Endothelial cell of umbilical vein (primary cell): ENCODE data around the gene RAPGEF6. TPM values are rescaled to one million over a fixed set of nuclear protein-coding genes. Genes with fewer than 3 reads are reported as not detected.

ENCODE experiments used
- BruUV-seq: library from RNA; stranded (reverse); fragments of 400-500 nt; replicated peaks from 2 replicates; lab custom pipeline; 2021; lab: Mats Ljungman, UMichigan
- CTCF ChIA-PET: fragments of 300-600, 350-600 bp; sonication (Branson Sonifier 250); formaldehyde crosslinking; loops from one replicate; lab custom pipeline; 2021; ENCODE audit warnings: antibody characterized with exemption, inconsistent platforms; lab: Charles Lee
- POLR2A ChIA-PET: fragments of 300-600, 350-600 bp; sonication (Branson Sonifier 250); formaldehyde crosslinking; loops from one replicate; lab custom pipeline; 2021; ENCODE audit warnings: antibody characterized with exemption, inconsistent platforms; lab: Charles Lee
- DNase-seq: peaks from one replicate; pipeline ENCODE4 v3.0.0-alpha.2; 2011; ENCODE audit warnings: low read depth, low spot score
- FAIRE-seq: peaks from 2 replicates; lab custom pipeline; 2011; peaks lifted over from hg19 to GRCh38; lab: Jason Lieb, UNC
- H2AFZ ChIP-seq: 2 replicates; pipeline ENCODE4 v1.6.0; 2012; ENCODE audit warnings: low read depth, low read length, control low read depth, inconsistent platforms
- H3K27ac ChIP-seq: 2 replicates; pipeline ENCODE4 v1.5.1; 2011; ENCODE audit warnings: low read depth, mild to moderate bottlenecking, control low read depth, low read length, moderate library complexity; ENCODE audit not compliant: insufficient read depth
- H3K27me3 ChIP-seq, 2 experiments: 2 replicates each; pipeline versions ENCODE4 v1.6.0 to v1.6.1; 2011; ENCODE audit warnings: low read length in 2 of 2, mixed read lengths in 1 of 2; ENCODE audit not compliant: control insufficient read depth in 2 of 2, insufficient read depth in 2 of 2
- H3K36me3 ChIP-seq, 2 experiments: 2 replicates in 1 of 2; 3 replicates in 1 of 2; pipeline ENCODE4 v1.5.1; 2011; ENCODE audit warnings: low read length in 2 of 2, mild to moderate bottlenecking in 1 of 2, moderate library complexity in 1 of 2; ENCODE audit not compliant: control insufficient read depth in 2 of 2, insufficient read depth in 2 of 2; ENCODE audit errors: extremely low read depth in 1 of 2
- H3K4me1 ChIP-seq: 3 replicates; pipeline ENCODE4 v1.5.1; 2011; ENCODE audit warnings: mild to moderate bottlenecking, low read length; ENCODE audit not compliant: control insufficient read depth, insufficient read depth; ENCODE audit errors: extremely low read depth
- H3K4me2 ChIP-seq: 2 replicates; pipeline ENCODE4 v1.6.1; 2011; ENCODE audit warnings: low read length, control low read depth, mixed read lengths; ENCODE audit not compliant: insufficient read depth
- H3K4me3 ChIP-seq, 3 experiments: fragments of 200-600 bp in 1 of 3; sonication (generic), shearing (Covaris generic) in 1 of 3; replicated peaks in 1 of 3; 2 replicates each; pipeline ENCODE4 v1.5.1; 2011 to 2016; ENCODE audit warnings: control low read depth in 3 of 3, low read length in 3 of 3, mild to moderate bottlenecking in 2 of 3, inconsistent platforms in 1 of 3, low read depth in 1 of 3, moderate library complexity in 1 of 3; ENCODE audit not compliant: insufficient read depth in 1 of 3
- H3K79me2 ChIP-seq: 2 replicates; pipeline ENCODE4 v1.6.0; 2012; ENCODE audit warnings: low read length, inconsistent platforms; ENCODE audit not compliant: control insufficient read depth, insufficient read depth
- H3K9ac ChIP-seq: replicated peaks from 2 replicates; pipeline ENCODE3; 2011; ENCODE audit warnings: low read length, control low read depth; ENCODE audit not compliant: insufficient read depth; ENCODE audit errors: extremely low read depth
- H3K9me1 ChIP-seq: replicated peaks from 3 replicates; pipeline ENCODE4 v1.6.0; 2011; ENCODE audit warnings: mild to moderate bottlenecking, low read length; ENCODE audit not compliant: control insufficient read depth, insufficient read depth; ENCODE audit errors: extremely low read depth
- H3K9me3 ChIP-seq: replicated peaks from 2 replicates; pipeline ENCODE4 v1.5.1; 2012; ENCODE audit warnings: low read length, inconsistent platforms; ENCODE audit not compliant: control insufficient read depth, insufficient read depth
- H4K20me1 ChIP-seq: replicated peaks from 2 replicates; pipeline ENCODE3; 2011; ENCODE audit warnings: mild to moderate bottlenecking, low read length; ENCODE audit not compliant: control insufficient read depth, insufficient read depth; ENCODE audit errors: extremely low read depth
- CTCF ChIP-seq, 2 donors: IDR thresholded peaks; 1 replicate in 1 of 2; 2 replicates in 1 of 2; pipeline ENCODE4 v1.5.1; 2011; ENCODE audit warnings: low read length in 2 of 2, mild to moderate bottlenecking in 2 of 2, moderate library complexity in 2 of 2, control low read depth in 1 of 2, inconsistent platforms in 1 of 2, low read depth in 1 of 2; ENCODE audit not compliant: insufficient read depth in 1 of 2; ENCODE audit errors: extremely low read depth in 1 of 2
- EZH2 ChIP-seq: IDR thresholded peaks from 2 replicates; pipeline ENCODE4 v1.6.1; 2012; ENCODE audit warnings: borderline replicate concordance, low read depth, mild to moderate bottlenecking, moderate library complexity, low read length, inconsistent platforms; ENCODE audit not compliant: severe bottlenecking
- FOS ChIP-seq: IDR thresholded peaks from 2 replicates; pipeline ENCODE4 v1.6.1; 2011; ENCODE audit warnings: mild to moderate bottlenecking, low read length, moderate library complexity, borderline replicate concordance; ENCODE audit not compliant: insufficient read depth
- GATA2 ChIP-seq: IDR thresholded peaks from 2 replicates; pipeline ENCODE4 v1.7.0; 2011; ENCODE audit warnings: low read depth, mild to moderate bottlenecking, moderate library complexity, mixed read lengths, low read length; ENCODE audit not compliant: insufficient read length, insufficient read depth
- JUN ChIP-seq: IDR thresholded peaks from 2 replicates; pipeline ENCODE4 v1.6.1; 2011; ENCODE audit warnings: borderline replicate concordance, low read depth; ENCODE audit not compliant: insufficient read length, insufficient read depth
- MYC ChIP-seq: IDR thresholded peaks from one replicate; pipeline ENCODE4 v1.6.1; 2011; ENCODE audit warnings: mild to moderate bottlenecking, low read depth, low read length
- POLR2A ChIP-seq: IDR thresholded peaks from 2 replicates; pipeline ENCODE4 v1.6.1; 2012; ENCODE audit warnings: low read depth, mild to moderate bottlenecking, control low read depth, low read length
- POLR2AphosphoS5 ChIP-seq: IDR thresholded peaks from 2 replicates; pipeline ENCODE4 v1.6.1; 2012; ENCODE audit warnings: low read depth, mild to moderate bottlenecking, control low read depth, low read length, moderate library complexity; ENCODE audit not compliant: insufficient read depth
- dilution Hi-C: fragments of 300-500 bp; cut with MboI; formaldehyde crosslinking; loops from one replicate; pipeline ENCODE4 v1.15.0; 2019; ENCODE audit warnings: low sequenced_read_pairs; ENCODE audit not compliant: extremely low pct_ligation_motif_present
- intact Hi-C: fragments of 100-400 bp; cut with micrococcal nuclease; formaldehyde crosslinking; loops from one replicate; pipeline ENCODE4 v1.10.0; 2022
- polyA plus RNA-seq, 4 experiments: library from polyadenylated mRNA; depleted of rRNA in 3 of 4; stranded (reverse) in 3 of 4; unstranded in 1 of 4; fragments of >200 nt; gene quantifications; 2 replicates each; pipeline versions ENCODE4 v1.2.1 to v1.2.3, GENCODE V29; 2011 to 2012; ENCODE audit warnings: missing spikeins in 1 of 4
- total RNA-seq: library from RNA; stranded (reverse); gene quantifications from 2 replicates; pipeline ENCODE4 v1.2.3, GENCODE V29; 2021
- TF ChIP-seq, protein P1 (sequence below): IDR thresholded peaks from 2 replicates; pipeline ENCODE4 v1.6.1; 2011; ENCODE audit not compliant: insufficient read depth, insufficient read length

RAPGEF6 gene
- total and polyA plus RNA-seq, 2 donors (not counting 3 experiments of a cell fraction or from before 2014, with no cell fraction given): 3.5 to 17.5 TPM

- intact Hi-C loops: no loop called here
- POLR2A ChIA-PET: no interaction called here
- FAIRE-seq: no peak
These were observed 106.3 kb downstream of the RAPGEF6 start for GRCh38 chr5:131528682-131529081.

More at GRCh38 chr5:131528682-131529081, 106.3 kb downstream of the RAPGEF6 start:
- no peak for DNase-seq
- Histone ChIP-seq H3K27ac (no peak overlapping the region), H3K4me1 (peaks cover 22% of the 10 kb centered on the region), H3K9ac (no peak overlapping the region), H3K9me1 (no peaks in the 10 kb centered on the region), H3K4me2 (no peak overlapping the region), H2AFZ (no peak overlapping the region), H3K4me3 (no peak overlapping the region), H3K36me3 (no peaks in the 10 kb centered on the region), H3K79me2 (no peaks in the 10 kb centered on the region), H4K20me1 (no peaks in the 10 kb centered on the region), H3K9me3 (no peaks in the 10 kb centered on the region), H3K27me3 (no peaks in the 10 kb centered on the region)
- no TSS peak for BruUV-seq
- TF ChIP-seq CTCF (IDR thresholded peaks at IDR 0.05; ENCODE audit: extremely low read depth in 1 of 2, insufficient read depth in 1 of 2, low read depth in 1 of 2, low read length in 2 of 2) (no peak), POLR2A (no peak), POLR2AphosphoS5 (no peak), FOS (no peak), MYC (no peak), EZH2 (no peak), GATA2 (no peak), JUN (no peak)
- TF ChIP-seq, protein P1, sequence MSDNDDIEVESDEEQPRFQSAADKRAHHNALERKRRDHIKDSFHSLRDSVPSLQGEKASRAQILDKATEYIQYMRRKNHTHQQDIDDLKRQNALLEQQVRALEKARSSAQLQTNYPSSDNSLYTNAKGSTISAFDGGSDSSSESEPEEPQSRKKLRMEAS: no peak
- dilution Hi-C loops: no loop called here
- CTCF ChIA-PET: no interaction called here
